ENCODE measurements around the gene GET4.
"Not testable (repeated sequence)": the region's sequence is repeated elsewhere in the genome, so short reads cannot be mapped to it uniquely, and the experiment has no call there.

Gene GET4

GRCh38 chr7:920351-921070 lies 44.2 kb downstream of the GET4 start:
- Histone ChIP-seq H3K4me1 (ENCODE audit: control insufficient read depth, insufficient read depth, low read length, poor library complexity, severe bottlenecking) (peaks cover 31% of the 10 kb centered on the region), H3K4me3 (ENCODE audit: insufficient read depth, low read depth, low read length, poor library complexity, severe bottlenecking) (no peak overlapping the region), H3K9me3 (ENCODE audit: control insufficient read depth, low read length) (no peaks in the 10 kb centered on the region), H3K27ac (ENCODE audit: insufficient read depth, low read length, poor library complexity, severe bottlenecking) (no peak overlapping the region), H3K36me3 (ENCODE audit: control insufficient read depth, insufficient read depth, low read length) (no peaks in the 10 kb centered on the region), H3K27me3 (replicated peaks; ENCODE audit: control insufficient read depth, insufficient read depth, low read length, poor library complexity, severe bottlenecking) (no peaks in the 10 kb centered on the region)
- DNase-seq: no peak

- Histone ChIP-seq H3K9me3 (ENCODE audit: control insufficient read depth, low read length) (no peaks in the 10 kb centered on the region), H3K4me1 (ENCODE audit: control insufficient read depth, insufficient read depth, low read length, poor library complexity, severe bottlenecking) (peaks cover 31% of the 10 kb centered on the region), H3K4me3 (ENCODE audit: insufficient read depth, low read depth, low read length, poor library complexity, severe bottlenecking) (no peak overlapping the region), H3K27ac (ENCODE audit: insufficient read depth, low read length, poor library complexity, severe bottlenecking) (no peak overlapping the region), H3K27me3 (replicated peaks; ENCODE audit: control insufficient read depth, insufficient read depth, low read length, poor library complexity, severe bottlenecking) (no peaks in the 10 kb centered on the region), H3K36me3 (ENCODE audit: control insufficient read depth, insufficient read depth, low read length) (no peaks in the 10 kb centered on the region)
- no peak for DNase-seq
These were observed 44.7 kb downstream of the GET4 start for GRCh38 chr7:921071-921461.

- Histone ChIP-seq H3K9me3 (ENCODE audit: control insufficient read depth, low read length) (no peaks in the 10 kb centered on the region), H3K4me1 (ENCODE audit: control insufficient read depth, insufficient read depth, low read length, poor library complexity, severe bottlenecking) (peaks cover 31% of the 10 kb centered on the region)
These were observed 45.4 kb downstream of the GET4 start for GRCh38 chr7:921581-922333.

GRCh38 chr7:922334-923107 lies 46.2 kb downstream of the GET4 start:
- H3K36me3 ChIP-seq (ENCODE audit: control insufficient read depth, insufficient read depth, low read length): no peaks in the 10 kb centered on the region
- H3K4me3 ChIP-seq (ENCODE audit: insufficient read depth, low read depth, low read length, poor library complexity, severe bottlenecking): peak overlapping the region; percentile 75
- no peaks in the 10 kb centered on the region for H3K9me3 ChIP-seq (ENCODE audit: control insufficient read depth, low read length)
- peak overlapping the region; percentile 88 for H3K27ac ChIP-seq (ENCODE audit: insufficient read depth, low read length, poor library complexity, severe bottlenecking)
- peak in 1 of 3 donors; percentile 48 for DNase-seq
- no peaks in the 10 kb centered on the region for H3K27me3 ChIP-seq (replicated peaks; ENCODE audit: control insufficient read depth, insufficient read depth, low read length, poor library complexity, severe bottlenecking)
- H3K4me1 ChIP-seq (ENCODE audit: control insufficient read depth, insufficient read depth, low read length, poor library complexity, severe bottlenecking): peaks cover 31% of the 10 kb centered on the region

More at GRCh38 chr7:921581-922333, 45.4 kb downstream of the GET4 start:
- H3K27me3 ChIP-seq (replicated peaks; ENCODE audit: control insufficient read depth, insufficient read depth, low read length, poor library complexity, severe bottlenecking): no peaks in the 10 kb centered on the region
- peak overlapping the region; percentile 88 for H3K27ac ChIP-seq (ENCODE audit: insufficient read depth, low read length, poor library complexity, severe bottlenecking)
- peak overlapping the region; percentile 75 for H3K4me3 ChIP-seq (ENCODE audit: insufficient read depth, low read depth, low read length, poor library complexity, severe bottlenecking)
- H3K36me3 ChIP-seq (ENCODE audit: control insufficient read depth, insufficient read depth, low read length): no peaks in the 10 kb centered on the region
- no peak for DNase-seq

- Histone ChIP-seq H3K4me1 (ENCODE audit: control insufficient read depth, insufficient read depth, low read length, poor library complexity, severe bottlenecking) (peaks cover 31% of the 10 kb centered on the region), H3K9me3 (ENCODE audit: control insufficient read depth, low read length) (no peaks in the 10 kb centered on the region), H3K4me3 (ENCODE audit: insufficient read depth, low read depth, low read length, poor library complexity, severe bottlenecking) (peak overlapping the region; percentile 75), H3K27me3 (replicated peaks; ENCODE audit: control insufficient read depth, insufficient read depth, low read length, poor library complexity, severe bottlenecking) (no peaks in the 10 kb centered on the region), H3K36me3 (ENCODE audit: control insufficient read depth, insufficient read depth, low read length) (no peaks in the 10 kb centered on the region), H3K27ac (ENCODE audit: insufficient read depth, low read length, poor library complexity, severe bottlenecking) (peak overlapping the region; percentile 88)
- peak; percentile 83 to 90 (median 88) for DNase-seq
These were observed 47.0 kb downstream of the GET4 start for GRCh38 chr7:923108-924041.

GRCh38 chr7:924042-924441 lies 47.7 kb downstream of the GET4 start:
- H3K27me3 ChIP-seq (replicated peaks; ENCODE audit: control insufficient read depth, insufficient read depth, low read length, poor library complexity, severe bottlenecking); H3K9me3 ChIP-seq (ENCODE audit: control insufficient read depth, low read length); DNase-seq; H3K36me3 ChIP-seq (ENCODE audit: control insufficient read depth, insufficient read depth, low read length): not testable (repeated sequence)
- H3K4me1 ChIP-seq (ENCODE audit: control insufficient read depth, insufficient read depth, low read length, poor library complexity, severe bottlenecking): peaks cover 31% of the 10 kb centered on the region
- H3K27ac ChIP-seq (ENCODE audit: insufficient read depth, low read length, poor library complexity, severe bottlenecking): peak overlapping the region; percentile 88
- H3K4me3 ChIP-seq (ENCODE audit: insufficient read depth, low read depth, low read length, poor library complexity, severe bottlenecking): peak overlapping the region; percentile 75

- no peaks in the 10 kb centered on the region for H3K9me3 ChIP-seq (ENCODE audit: control insufficient read depth, low read length)
- DNase-seq: no peak
- H3K4me3 ChIP-seq (ENCODE audit: insufficient read depth, low read depth, low read length, poor library complexity, severe bottlenecking): no peak overlapping the region
- H3K4me1 ChIP-seq (ENCODE audit: control insufficient read depth, insufficient read depth, low read length, poor library complexity, severe bottlenecking): peaks cover 31% of the 10 kb centered on the region
- H3K36me3 ChIP-seq (ENCODE audit: control insufficient read depth, insufficient read depth, low read length): no peaks in the 10 kb centered on the region
- H3K27ac ChIP-seq (ENCODE audit: insufficient read depth, low read length, poor library complexity, severe bottlenecking): no peak overlapping the region
- no peaks in the 10 kb centered on the region for H3K27me3 ChIP-seq (replicated peaks; ENCODE audit: control insufficient read depth, insufficient read depth, low read length, poor library complexity, severe bottlenecking)
These were observed 48.3 kb downstream of the GET4 start for GRCh38 chr7:924541-925231.

- H3K4me3 ChIP-seq (ENCODE audit: insufficient read depth, low read depth, low read length, poor library complexity, severe bottlenecking): no peak overlapping the region
- H3K27me3 ChIP-seq (replicated peaks; ENCODE audit: control insufficient read depth, insufficient read depth, low read length, poor library complexity, severe bottlenecking): no peaks in the 10 kb centered on the region
- peak in 1 of 3 donors; percentile 41 for DNase-seq
- no peaks in the 10 kb centered on the region for H3K36me3 ChIP-seq (ENCODE audit: control insufficient read depth, insufficient read depth, low read length)
- H3K4me1 ChIP-seq (ENCODE audit: control insufficient read depth, insufficient read depth, low read length, poor library complexity, severe bottlenecking): peaks cover 29% of the 10 kb centered on the region
- no peak overlapping the region for H3K27ac ChIP-seq (ENCODE audit: insufficient read depth, low read length, poor library complexity, severe bottlenecking)
- no peaks in the 10 kb centered on the region for H3K9me3 ChIP-seq (ENCODE audit: control insufficient read depth, low read length)
These were observed 49.2 kb downstream of the GET4 start for GRCh38 chr7:925601-926000.

Measured in effector memory CD4-positive, alpha-beta T cell (primary cell).